Gastroesophageal sphincter (tissue), 4 donors: ENCODE results near the gene TMEM223. TPM values are rescaled to one million over a fixed set of nuclear protein-coding genes. Genes with fewer than 3 reads are reported as not detected.
A peak's percentile ranks its signal among the peaks of the same experiment; 100 is the strongest.
"Not testable (repeated sequence)": the region's sequence is repeated elsewhere in the genome, so short reads cannot be mapped to it uniquely, and the experiment has no call there.

Experiments
- ATAC-seq: fragments of 150-250 bp; one replicate; pipeline ENCODE4 v1.9.1; 2016; ENCODE audit warnings: mild to moderate bottlenecking, moderate library complexity
- H3K27ac ChIP-seq, 4 donors: fragments of 200-600 bp; sonication (generic) in 3 of 4; 1 replicate in 3 of 4; 2 replicates in 1 of 4; pipeline ENCODE4 v1.5.1; 2016 to 2019
- H3K27me3 ChIP-seq: fragments of 200-600 bp; sonication (generic); one replicate; pipeline ENCODE4 v1.5.1; 2019
- H3K36me3 ChIP-seq, 2 donors: fragments of 200-600 bp; sonication (generic); one replicate each; pipeline ENCODE4 v1.5.1; 2019; ENCODE audit warnings: control low read depth in 1 of 2
- H3K4me1 ChIP-seq, 3 donors: fragments of 200-600 bp; sonication (generic); 1 replicate in 2 of 3; 2 replicates in 1 of 3; pipeline ENCODE4 v1.5.1; 2016 to 2019; ENCODE audit warnings: control low read depth in 2 of 3
- H3K4me3 ChIP-seq, 2 donors: fragments of 200-600 bp; sonication (generic); one replicate each; pipeline ENCODE4 v1.5.1; 2019; ENCODE audit warnings: mild to moderate bottlenecking in 1 of 2, moderate library complexity in 1 of 2
- H3K9me3 ChIP-seq, 3 donors: fragments of 200-600 bp; sonication (generic); one replicate each; pipeline ENCODE4 v1.5.1; 2017 to 2019; ENCODE audit warnings: control low read depth in 2 of 3
- EP300 ChIP-seq: sonication (generic); formaldehyde crosslinking; IDR thresholded peaks from one replicate; pipeline ENCODE4 v1.6.1; 2017; ENCODE audit warnings: antibody characterized with exemption, mild to moderate bottlenecking
- POLR2A ChIP-seq, 2 donors: fragments of 450-650 bp; IDR thresholded peaks; one replicate each; pipeline ENCODE4 v1.6.1; 2017; ENCODE audit warnings: antibody characterized with exemption in 2 of 2, mild to moderate bottlenecking in 2 of 2, moderate library complexity in 1 of 2
- POLR2AphosphoS5 ChIP-seq: sonication (generic); formaldehyde crosslinking; IDR thresholded peaks from one replicate; pipeline ENCODE4 v1.6.1; 2017; ENCODE audit warnings: antibody characterized with exemption
- WGBS, 2 donors: methylation state at CpG; one replicate each; pipeline ENCODE4 v1.1.5; 2018; ENCODE audit warnings: low coverage in 1 of 2; 5-methylcytosine and 5-hydroxymethylcytosine counted together
- small RNA-seq, 4 donors: library from RNA; depleted of rRNA; stranded (forward); fragments of <200 nt; gene quantifications; one replicate each; pipeline ENCODE3, GENCODE V24; 2016
- total RNA-seq, 4 donors: library from RNA; depleted of rRNA; stranded (reverse); fragments of >200 nt; gene quantifications; one replicate each; pipeline ENCODE4 v1.1.0, GENCODE V29; 2016
- TF ChIP-seq, protein P1 (sequence below), 4 experiments: fragments of 200-600 bp in 2 of 4; fragments of 450-650 bp in 2 of 4; sonication (generic) in 1 of 4; IDR thresholded peaks; one replicate each; pipeline ENCODE4 v1.5.1; 2017 to 2019; ENCODE audit warnings: antibody characterized with exemption in 4 of 4, mild to moderate bottlenecking in 2 of 4, moderate library complexity in 2 of 4

Gene TMEM223
- total RNA-seq, 4 donors from 2014 or later, result 17.0 to 25.8 (median 19.1) TPM

DNA sequence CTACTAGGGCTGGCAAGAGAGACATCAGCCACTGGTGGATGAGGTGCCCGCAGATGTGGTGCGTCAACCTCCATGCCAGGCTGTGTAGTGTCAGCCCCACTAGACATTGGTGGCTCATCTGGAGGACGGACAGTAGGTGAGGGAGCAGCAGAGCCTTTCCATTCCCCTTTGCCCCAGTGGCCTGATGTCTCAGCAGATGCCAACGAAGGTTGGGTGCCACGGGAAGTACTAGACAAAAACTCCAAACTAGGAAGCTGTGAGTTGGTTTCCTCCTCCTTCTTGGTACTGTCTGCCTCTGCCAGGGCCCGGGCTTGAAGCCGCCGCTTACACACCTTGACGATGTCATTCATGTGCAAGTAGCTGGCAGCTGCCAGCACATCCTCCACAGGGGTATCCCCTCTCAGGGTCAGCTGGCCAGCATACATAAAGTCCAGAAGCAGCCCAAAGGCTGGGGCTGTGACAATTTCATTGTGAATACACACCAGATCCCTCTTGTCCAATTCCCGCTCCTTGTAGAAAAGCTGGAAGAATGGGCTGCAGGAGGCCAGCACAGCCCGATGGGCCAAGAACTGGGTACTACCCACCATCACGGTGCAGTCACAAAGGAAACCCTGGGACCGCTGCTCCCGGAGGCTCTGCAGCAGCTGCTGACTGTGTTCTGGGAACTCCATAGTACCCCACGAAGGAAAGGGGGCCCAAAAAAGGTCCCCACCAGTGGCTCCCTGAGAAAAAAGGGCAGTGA is 38.6 kb downstream of the TMEM223 start:
- H3K4me3 ChIP-seq, result peak overlapping the region; percentile 55 to 64
- peaks cover 0 to 29% of the 10 kb centered on the region in 2 donors for H3K36me3 ChIP-seq
- peaks cover 0 to 47% (median 14%) of the 10 kb centered on the region in 3 donors for H3K4me1 ChIP-seq
- 66 to 82% methylated on average over 5 to 7 of the region's 15 CpGs for WGBS, 2 donors
- ATAC-seq, result no peak
- peak overlapping the region; percentile 78 to 99 (median 93) for H3K27ac ChIP-seq
- TF ChIP-seq POLR2AphosphoS5 (no peak), POLR2A (IDR thresholded peaks at IDR 0.05) (no peak), EP300 (no peak)
- TF ChIP-seq, protein P1, sequence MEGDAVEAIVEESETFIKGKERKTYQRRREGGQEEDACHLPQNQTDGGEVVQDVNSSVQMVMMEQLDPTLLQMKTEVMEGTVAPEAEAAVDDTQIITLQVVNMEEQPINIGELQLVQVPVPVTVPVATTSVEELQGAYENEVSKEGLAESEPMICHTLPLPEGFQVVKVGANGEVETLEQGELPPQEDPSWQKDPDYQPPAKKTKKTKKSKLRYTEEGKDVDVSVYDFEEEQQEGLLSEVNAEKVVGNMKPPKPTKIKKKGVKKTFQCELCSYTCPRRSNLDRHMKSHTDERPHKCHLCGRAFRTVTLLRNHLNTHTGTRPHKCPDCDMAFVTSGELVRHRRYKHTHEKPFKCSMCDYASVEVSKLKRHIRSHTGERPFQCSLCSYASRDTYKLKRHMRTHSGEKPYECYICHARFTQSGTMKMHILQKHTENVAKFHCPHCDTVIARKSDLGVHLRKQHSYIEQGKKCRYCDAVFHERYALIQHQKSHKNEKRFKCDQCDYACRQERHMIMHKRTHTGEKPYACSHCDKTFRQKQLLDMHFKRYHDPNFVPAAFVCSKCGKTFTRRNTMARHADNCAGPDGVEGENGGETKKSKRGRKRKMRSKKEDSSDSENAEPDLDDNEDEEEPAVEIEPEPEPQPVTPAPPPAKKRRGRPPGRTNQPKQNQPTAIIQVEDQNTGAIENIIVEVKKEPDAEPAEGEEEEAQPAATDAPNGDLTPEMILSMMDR (IDR thresholded peaks at IDR 0.05), result no peak
- no peaks in the 10 kb centered on the region for H3K27me3 ChIP-seq
- no peaks in the 10 kb centered on the region for H3K9me3 ChIP-seq

DNA sequence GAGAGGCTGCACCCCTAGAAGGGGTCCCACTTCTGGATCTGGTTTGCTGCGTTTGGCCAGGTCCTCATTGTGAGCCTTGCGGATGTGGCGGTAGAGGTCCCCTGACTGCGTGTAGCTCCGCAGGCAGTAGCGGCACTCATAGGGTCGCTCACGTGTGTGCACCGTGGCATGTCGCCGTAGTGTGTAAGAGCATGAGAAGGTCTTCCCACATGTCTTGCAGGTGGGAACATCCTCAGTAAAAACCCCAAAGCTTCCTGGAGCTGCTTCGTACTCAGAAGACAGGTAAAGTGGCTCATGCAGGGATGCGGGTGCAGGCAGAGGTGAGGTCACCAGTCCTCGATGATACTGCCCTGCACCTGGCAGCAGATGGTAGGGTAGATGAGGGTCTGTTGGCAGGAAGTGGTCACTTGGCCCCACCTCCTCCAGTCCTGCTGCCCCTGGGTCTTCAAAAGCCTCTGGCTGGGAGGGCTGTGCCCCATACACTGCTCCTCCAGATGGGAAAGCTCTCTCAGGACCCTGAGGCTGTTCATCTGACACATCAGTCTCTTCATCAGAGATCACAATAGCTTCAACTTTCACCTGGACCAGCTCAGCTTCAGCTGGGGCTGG is 39.5 kb downstream of the TMEM223 start:
- no peak overlapping the region for H3K4me3 ChIP-seq
- no peak for TF ChIP-seq POLR2A (IDR thresholded peaks at IDR 0.05)
- TF ChIP-seq EP300, result no peak
- TF ChIP-seq, protein P1 (IDR thresholded peaks at IDR 0.05), result no peak
- TF ChIP-seq POLR2AphosphoS5, result no peak
- no peak for ATAC-seq
- H3K27ac ChIP-seq, result peak overlapping the region in 1 of 4 donors; percentile 93
- no peaks in the 10 kb centered on the region for H3K9me3 ChIP-seq
- WGBS, 2 donors, result 100% methylated on average over 3 of the region's 14 CpGs; no CpG with 5 or more reads in 1 of the 2 donors
- peaks cover 0 to 47% (median 14%) of the 10 kb centered on the region in 3 donors for H3K4me1 ChIP-seq
- H3K27me3 ChIP-seq, result no peaks in the 10 kb centered on the region
- H3K36me3 ChIP-seq, result peaks cover 0 to 29% of the 10 kb centered on the region in 2 donors

GRCh38 chr11:62749931-62750330 is 41.9 kb downstream of the TMEM223 start:
- Histone ChIP-seq H3K36me3 (peaks cover 0 to 29% of the 10 kb centered on the region in 2 donors), H3K4me1 (peaks cover 0 to 47% (median 14%) of the 10 kb centered on the region in 3 donors)
- not testable (repeated sequence) for H3K27ac ChIP-seq, H3K9me3 ChIP-seq, H3K4me3 ChIP-seq, ATAC-seq, H3K27me3 ChIP-seq
- WGBS, 2 donors, result 93% methylated on average over 3 of the region's 5 CpGs; no CpG with 5 or more reads in 1 of the 2 donors

DNA sequence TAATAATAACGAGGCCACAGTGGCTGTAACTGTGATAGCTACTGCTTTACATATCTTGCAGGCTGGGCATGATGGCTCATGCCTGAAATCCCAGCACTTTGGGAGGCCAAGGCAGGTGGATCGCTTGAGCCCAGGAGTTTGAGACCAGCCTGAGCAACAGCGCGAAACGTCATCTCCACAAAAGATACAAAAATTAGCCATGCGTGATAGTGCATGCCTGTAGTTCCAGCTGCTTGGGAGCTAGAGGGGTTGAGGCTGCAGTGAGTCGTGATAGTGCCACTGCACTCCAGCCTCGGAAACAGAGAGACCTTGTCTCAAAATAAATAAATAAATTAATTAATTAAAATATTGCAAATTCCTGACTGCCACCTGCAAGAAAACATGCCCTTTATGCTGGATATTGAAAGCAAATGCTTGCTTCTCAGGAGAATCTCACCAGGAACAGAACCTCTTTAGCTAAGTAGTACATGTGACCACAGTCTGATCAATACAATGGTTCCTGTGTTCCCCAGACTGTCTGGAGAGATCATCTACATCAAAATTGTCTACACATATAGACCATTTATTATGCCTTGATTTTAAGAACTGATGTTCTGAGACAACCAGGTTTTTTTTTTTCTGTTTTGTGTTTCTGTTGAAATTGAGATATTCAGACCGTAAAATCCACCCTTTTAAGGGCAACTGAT is 44.2 kb downstream of the TMEM223 start:
- ATAC-seq, result no peak
- H3K4me3 ChIP-seq, result no peak overlapping the region
- no peak overlapping the region for H3K27ac ChIP-seq
- H3K36me3 ChIP-seq, result peaks cover 0 to 23% of the 10 kb centered on the region in 2 donors
- WGBS, 2 donors, result 77 to 78% methylated on average over 3 to 8 of the region's 9 CpGs
- TF ChIP-seq, protein P1 (IDR thresholded peaks at IDR 0.05), result no peak
- no peak for TF ChIP-seq EP300
- no peak for TF ChIP-seq POLR2AphosphoS5
- no peak for TF ChIP-seq POLR2A (IDR thresholded peaks at IDR 0.05)
- no peaks in the 10 kb centered on the region for H3K27me3 ChIP-seq
- peaks cover 0 to 31% (median 5%) of the 10 kb centered on the region in 3 donors for H3K4me1 ChIP-seq
- H3K9me3 ChIP-seq, result no peaks in the 10 kb centered on the region

Small RNA genes within 50 kb of the gene (small RNA-seq; reads per million reads assigned to genes)
- gene MIR6514 (0 to 1.0 (median 0.59) reads per million in 4 donors), gene RNU6-118P (0 reads per million in 4 donors)

Other genes with a start within 250 kb of the TMEM223 start
- gene AHNAK, start 245.2 kb downstream of the TMEM223 start, total RNA-seq, result 1,000 to 10,000 TPM; 1,348 to 2,181 (median 1,745) TPM
- 1,000 to 10,000 TPM; 1,070 to 1,712 (median 1,374) TPM for gene EEF1G, start 218.1 kb downstream of the TMEM223 start, total RNA-seq
- gene TUT1, start 200.5 kb downstream of the TMEM223 start, total RNA-seq, result 1 to 10 TPM; 3.8 to 9.6 (median 7.6) TPM
- 10 to 100 TPM; 67.9 to 88.7 (median 85.6) TPM for gene MTA2, start 190.1 kb downstream of the TMEM223 start, total RNA-seq
- gene EML3, start 179.2 kb downstream of the TMEM223 start, total RNA-seq, result 10 to 100 TPM; 25.4 to 36.7 (median 31.9) TPM
- 10 to 100 TPM in 3 of 4 donors, 1 to 10 TPM in 1; 3.0 to 18.3 (median 10.7) TPM for gene ROM1, start 178.7 kb downstream of the TMEM223 start, total RNA-seq
- 10 to 100 TPM; 11.4 to 25.8 (median 22.4) TPM for gene B3GAT3, start 170.0 kb downstream of the TMEM223 start, total RNA-seq
- gene GANAB, start 145.4 kb downstream of the TMEM223 start, total RNA-seq, result 100 to 1,000 TPM in 3 of 4 donors, 10 to 100 TPM in 1; 87.8 to 151 (median 134) TPM
- 10 to 100 TPM; 12.6 to 19.0 (median 14.5) TPM for gene INTS5, start 138.7 kb downstream of the TMEM223 start, total RNA-seq
- 10 to 100 TPM; 19.3 to 39.5 (median 26.8) TPM for gene C11orf98, start 126.8 kb downstream of the TMEM223 start, total RNA-seq
- 10 to 100 TPM in 1 of 4 donors, 1 to 10 TPM in 3; 2.0 to 18.6 (median 7.3) TPM for gene CSKMT, start 126.7 kb downstream of the TMEM223 start, total RNA-seq
- gene UQCC3, start 120.3 kb downstream of the TMEM223 start, total RNA-seq, result 10 to 100 TPM in 1 of 4 donors, 1 to 10 TPM in 3; 7.3 to 10.1 (median 8.4) TPM
- 1 to 10 TPM; 1.2 to 3.9 (median 2.2) TPM for gene LBHD1, start 119.7 kb downstream of the TMEM223 start, total RNA-seq
- 100 to 1,000 TPM; 162 to 185 (median 174) TPM for gene UBXN1, start 112.9 kb downstream of the TMEM223 start, total RNA-seq
- gene LRRN4CL, start 102.5 kb downstream of the TMEM223 start, total RNA-seq, result 10 to 100 TPM; 20.1 to 42.1 (median 32.1) TPM
- 10 to 100 TPM; 25.7 to 37.8 (median 29.2) TPM for gene BSCL2, start 84.6 kb downstream of the TMEM223 start, total RNA-seq
- not detected for gene GNG3, start 84.3 kb downstream of the TMEM223 start, total RNA-seq
- 10 to 100 TPM; 24.2 to 43.7 (median 31.0) TPM for gene HNRNPUL2, start 64.5 kb downstream of the TMEM223 start, total RNA-seq
- 10 to 100 TPM; 12.5 to 20.5 (median 19.8) TPM for gene TTC9C, start 63.5 kb downstream of the TMEM223 start, total RNA-seq
- gene ZBTB3, start 37.8 kb downstream of the TMEM223 start, total RNA-seq, result 10 to 100 TPM in 3 of 4 donors, 1 to 10 TPM in 1; 8.8 to 15.8 (median 12.3) TPM
- gene POLR2G, start 30.4 kb downstream of the TMEM223 start, total RNA-seq, result 10 to 100 TPM; 34.4 to 49.5 (median 39.5) TPM
- 10 to 100 TPM in 3 of 4 donors, 1 to 10 TPM in 1; 5.5 to 23.4 (median 14.5) TPM for gene TAF6L, start 20.6 kb downstream of the TMEM223 start, total RNA-seq
- gene TMEM179B, start 4.6 kb downstream of the TMEM223 start, total RNA-seq, result 10 to 100 TPM; 25.8 to 50.7 (median 33.9) TPM
- 10 to 100 TPM; 33.2 to 72.3 (median 57.2) TPM for gene NXF1, start 13.4 kb upstream of the TMEM223 start, total RNA-seq
- 10 to 100 TPM; 23.3 to 31.6 (median 27.8) TPM for gene STX5, start 40.0 kb upstream of the TMEM223 start, total RNA-seq
- gene TEX54, start 40.8 kb upstream of the TMEM223 start, total RNA-seq, result not detected
- gene WDR74, start 47.6 kb upstream of the TMEM223 start, total RNA-seq, result 10 to 100 TPM; 26.6 to 46.8 (median 39.3) TPM
- gene SLC3A2, start 88.9 kb upstream of the TMEM223 start, total RNA-seq, result 100 to 1,000 TPM in 1 of 4 donors, 10 to 100 TPM in 3; 66.9 to 144 (median 80.2) TPM
- under 1 TPM in 3 of 4 donors, not detected in 1; 0.16 to 0.89 (median 0.27) TPM for gene CHRM1, start 129.4 kb upstream of the TMEM223 start, total RNA-seq
- gene SLC22A6, start 193.0 kb upstream of the TMEM223 start, total RNA-seq, result not detected
- gene SLC22A8, start 223.8 kb upstream of the TMEM223 start, total RNA-seq, result not detected